ENCODE results near the gene TRIP11. TPM values are rescaled to one million over a fixed set of nuclear protein-coding genes. Genes with fewer than 3 reads are reported as not detected.

Gene TRIP11
- total and polyA plus RNA-seq, 2 of the 13 experiments (the other 11 are each of a cell fraction or from before 2014, with no cell fraction given), result 10.9 to 32.8 TPM

- TF ChIP-seq, protein P1, sequence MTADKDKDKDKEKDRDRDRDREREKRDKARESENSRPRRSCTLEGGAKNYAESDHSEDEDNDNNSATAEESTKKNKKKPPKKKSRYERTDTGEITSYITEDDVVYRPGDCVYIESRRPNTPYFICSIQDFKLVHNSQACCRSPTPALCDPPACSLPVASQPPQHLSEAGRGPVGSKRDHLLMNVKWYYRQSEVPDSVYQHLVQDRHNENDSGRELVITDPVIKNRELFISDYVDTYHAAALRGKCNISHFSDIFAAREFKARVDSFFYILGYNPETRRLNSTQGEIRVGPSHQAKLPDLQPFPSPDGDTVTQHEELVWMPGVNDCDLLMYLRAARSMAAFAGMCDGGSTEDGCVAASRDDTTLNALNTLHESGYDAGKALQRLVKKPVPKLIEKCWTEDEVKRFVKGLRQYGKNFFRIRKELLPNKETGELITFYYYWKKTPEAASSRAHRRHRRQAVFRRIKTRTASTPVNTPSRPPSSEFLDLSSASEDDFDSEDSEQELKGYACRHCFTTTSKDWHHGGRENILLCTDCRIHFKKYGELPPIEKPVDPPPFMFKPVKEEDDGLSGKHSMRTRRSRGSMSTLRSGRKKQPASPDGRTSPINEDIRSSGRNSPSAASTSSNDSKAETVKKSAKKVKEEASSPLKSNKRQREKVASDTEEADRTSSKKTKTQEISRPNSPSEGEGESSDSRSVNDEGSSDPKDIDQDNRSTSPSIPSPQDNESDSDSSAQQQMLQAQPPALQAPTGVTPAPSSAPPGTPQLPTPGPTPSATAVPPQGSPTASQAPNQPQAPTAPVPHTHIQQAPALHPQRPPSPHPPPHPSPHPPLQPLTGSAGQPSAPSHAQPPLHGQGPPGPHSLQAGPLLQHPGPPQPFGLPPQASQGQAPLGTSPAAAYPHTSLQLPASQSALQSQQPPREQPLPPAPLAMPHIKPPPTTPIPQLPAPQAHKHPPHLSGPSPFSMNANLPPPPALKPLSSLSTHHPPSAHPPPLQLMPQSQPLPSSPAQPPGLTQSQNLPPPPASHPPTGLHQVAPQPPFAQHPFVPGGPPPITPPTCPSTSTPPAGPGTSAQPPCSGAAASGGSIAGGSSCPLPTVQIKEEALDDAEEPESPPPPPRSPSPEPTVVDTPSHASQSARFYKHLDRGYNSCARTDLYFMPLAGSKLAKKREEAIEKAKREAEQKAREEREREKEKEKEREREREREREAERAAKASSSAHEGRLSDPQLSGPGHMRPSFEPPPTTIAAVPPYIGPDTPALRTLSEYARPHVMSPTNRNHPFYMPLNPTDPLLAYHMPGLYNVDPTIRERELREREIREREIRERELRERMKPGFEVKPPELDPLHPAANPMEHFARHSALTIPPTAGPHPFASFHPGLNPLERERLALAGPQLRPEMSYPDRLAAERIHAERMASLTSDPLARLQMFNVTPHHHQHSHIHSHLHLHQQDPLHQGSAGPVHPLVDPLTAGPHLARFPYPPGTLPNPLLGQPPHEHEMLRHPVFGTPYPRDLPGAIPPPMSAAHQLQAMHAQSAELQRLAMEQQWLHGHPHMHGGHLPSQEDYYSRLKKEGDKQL (CRISPR knock-in tag; IDR thresholded peaks at IDR 0.05; ENCODE audit: low read depth), result 0 out of 2 replicates have a peak, but pooled peaks have one; percentile 36
- peak; percentile 61; the same call in 1 of the 2 replicates for TF ChIP-seq FOXC1 (CRISPR knock-in tag; IDR thresholded peaks at IDR 0.05; ENCODE audit: borderline replicate concordance)
- TF ChIP-seq CREBL2 (CRISPR knock-in tag; IDR thresholded peaks at IDR 0.05; ENCODE audit: borderline replicate concordance), result no peak
- TF ChIP-seq HNRNPLL (IDR thresholded peaks at IDR 0.05; ENCODE audit: low read depth, low read length, poor library complexity, severe bottlenecking), result no peak
- TF ChIP-seq IRF9 (CRISPR knock-in tag; IDR thresholded peaks at IDR 0.05; ENCODE audit: borderline replicate concordance), result peak; percentile 62; the same call in 1 of the 2 replicates
- TF ChIP-seq NCOR1 (IDR thresholded peaks at IDR 0.05; ENCODE audit: borderline replicate concordance, low read length), result peak; percentile 92
- TF ChIP-seq NR2F6 (IDR thresholded peaks at IDR 0.05), result peak; percentile 84
- TF ChIP-seq NR2F6 (CRISPR knock-in tag; IDR thresholded peaks at IDR 0.05), result peak; percentile 88
- peak; percentile 83 for TF ChIP-seq HOXA3 (CRISPR knock-in tag; IDR thresholded peaks at IDR 0.05)
- peak; percentile 65; the same call in 1 of the 2 replicates for TF ChIP-seq SOX13 (IDR thresholded peaks at IDR 0.05)
- peak in 1 of 2 experiments; percentile 81; a peak in 2 of 4 replicates for TF ChIP-seq SOX13 (CRISPR knock-in tag; conservative IDR thresholded peaks at IDR 0.05 in 1 of 2, IDR thresholded peaks at IDR 0.05 in 1 of 2)
- no peak for TF ChIP-seq NONO (IDR thresholded peaks at IDR 0.05)
- no peak for TF ChIP-seq NONO (CRISPR knock-in tag; conservative IDR thresholded peaks at IDR 0.05)
- peak; percentile 79 for TF ChIP-seq REPIN1 (CRISPR knock-in tag; IDR thresholded peaks at IDR 0.05; ENCODE audit: borderline replicate concordance, low read depth)
- TF ChIP-seq MIER2 (CRISPR knock-in tag; IDR thresholded peaks at IDR 0.05), result 0 out of 2 replicates have a peak, but pooled peaks have one; percentile 36
- 0 out of 2 replicates have a peak, but pooled peaks have one; percentile 13 for TF ChIP-seq ZNF3 (CRISPR knock-in tag; IDR thresholded peaks at IDR 0.05)
- peak; percentile 93 for TF ChIP-seq ZMYM3 (CRISPR knock-in tag; IDR thresholded peaks at IDR 0.05)
- peak; percentile 84 for TF ChIP-seq NR2F2 (IDR thresholded peaks at IDR 0.05; ENCODE audit: borderline replicate concordance, low read depth)
- no peak for TF ChIP-seq ZNF678 (CRISPR knock-in tag; IDR thresholded peaks at IDR 0.05)
- TF ChIP-seq SIX1 (CRISPR knock-in tag; IDR thresholded peaks at IDR 0.05; ENCODE audit: borderline replicate concordance), result 0 out of 2 replicates have a peak, but pooled peaks have one; percentile 44
- TF ChIP-seq ZBTB7A (CRISPR knock-in tag; IDR thresholded peaks at IDR 0.05), result peak; percentile 98
- no peak for TF ChIP-seq TCF7L2 (IDR thresholded peaks at IDR 0.05; ENCODE audit: low read depth, low read length)
- no peak for TF ChIP-seq ZNF367 (CRISPR knock-in tag; IDR thresholded peaks at IDR 0.05; ENCODE audit: borderline replicate concordance)
- peak; percentile 91 for TF ChIP-seq TFE3 (CRISPR knock-in tag; IDR thresholded peaks at IDR 0.05)
- TF ChIP-seq TEAD2 (CRISPR knock-in tag; IDR thresholded peaks at IDR 0.05), result no peak
These were observed 82.0 kb downstream of the TRIP11 start (continued) for GRCh38 chr14:91957876-91958313.

Data from HepG2 (cell line).